ENCODE data around the gene IGFBP1.

GRCh38 chr7:45885264-45885882 lies 2.9 kb upstream of the IGFBP1 start:
- TF ChIP-seq POLR2AphosphoS5 (IDR thresholded peaks at IDR 0.05) (no peak), CTCF (IDR thresholded peaks at IDR 0.05 in 8 of 11, conservative IDR thresholded peaks at IDR 0.05 in 3 of 11) (no peak), POLR2A (IDR thresholded peaks at IDR 0.05) (no peak)
